ENCODE results near the gene SATB2.

SATB2 gene

GRCh38 chr2:199452260-199452990 lies 5.3 kb downstream of the SATB2 start:
- DNase-seq = no peak

- DNase-seq = no peak
Measured at GRCh38 chr2:199449956-199450355, 7.8 kb downstream of the SATB2 start.

DNA sequence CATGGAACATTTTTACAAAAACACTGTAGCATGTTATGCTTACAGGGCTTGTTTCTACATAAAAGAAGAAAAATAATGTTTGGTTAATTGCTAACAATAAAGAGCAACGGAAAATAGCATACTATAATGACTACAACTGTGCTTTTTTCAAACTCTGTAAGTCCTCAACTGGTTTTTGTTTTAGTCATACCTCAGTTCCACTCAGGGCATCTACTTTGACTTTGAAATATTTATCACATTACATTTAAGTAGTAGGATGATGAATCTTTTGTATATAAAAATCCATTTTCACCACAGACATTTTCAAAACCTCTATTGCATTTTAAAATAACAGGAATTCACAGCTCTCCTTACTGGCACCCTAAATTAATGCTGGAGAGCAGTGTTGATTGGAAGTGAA lies 8.3 kb downstream of the SATB2 start:
- no peak for DNase-seq

DNA sequence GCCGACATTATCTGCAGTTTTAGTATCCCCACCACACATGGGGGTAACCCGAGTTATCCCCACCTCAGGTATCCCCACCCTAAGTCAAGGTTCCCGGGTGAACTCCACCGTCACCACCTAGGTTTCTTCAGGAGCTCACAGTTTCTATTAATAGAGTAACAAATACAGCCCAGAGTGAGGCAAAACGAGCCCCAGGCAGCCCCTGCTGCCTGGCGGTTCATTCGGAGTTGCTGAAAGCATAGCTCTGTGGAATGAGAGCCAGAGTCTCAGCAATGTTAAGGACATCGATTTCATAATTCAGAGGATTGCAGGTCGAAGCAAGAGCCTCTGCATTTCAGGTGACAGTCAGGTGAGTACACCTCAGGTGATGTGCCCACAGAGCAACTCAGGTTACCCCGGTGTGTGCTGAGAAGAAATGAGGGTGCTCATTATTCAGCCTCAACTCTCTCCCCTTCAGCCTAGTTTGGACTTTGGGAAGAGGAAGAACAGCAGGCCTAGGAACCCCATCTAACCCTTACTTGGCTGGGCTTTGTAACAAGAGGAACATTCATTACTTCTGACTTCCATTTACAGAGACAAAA lies 10.7 kb downstream of the SATB2 start:
- DNase-seq = no peak

- no peak for DNase-seq
Measured at GRCh38 chr2:199444749-199445148, 13.0 kb downstream of the SATB2 start.

GRCh38 chr2:199443589-199444130 lies 14.1 kb downstream of the SATB2 start:
- DNase-seq = no peak

DNA sequence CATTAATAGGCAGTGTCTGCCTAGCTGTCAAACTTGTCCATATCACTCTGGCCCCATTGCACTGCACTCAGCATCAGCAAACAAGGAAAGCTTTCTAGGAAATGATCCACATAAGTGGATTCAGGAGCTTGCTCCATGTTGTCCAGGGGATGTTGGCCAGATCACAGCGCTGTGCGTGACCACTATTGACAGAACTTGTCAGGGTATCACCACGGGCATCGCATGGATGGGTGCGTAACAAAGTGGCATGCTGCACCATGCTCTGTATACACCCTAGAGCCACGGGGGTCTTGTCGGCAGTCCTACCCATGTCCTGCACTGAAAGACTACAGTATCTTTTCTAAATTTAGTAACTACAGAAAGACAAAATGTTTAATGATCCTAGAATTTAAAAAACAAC lies 15.6 kb downstream of the SATB2 start:
- DNase-seq = no peak

DNA sequence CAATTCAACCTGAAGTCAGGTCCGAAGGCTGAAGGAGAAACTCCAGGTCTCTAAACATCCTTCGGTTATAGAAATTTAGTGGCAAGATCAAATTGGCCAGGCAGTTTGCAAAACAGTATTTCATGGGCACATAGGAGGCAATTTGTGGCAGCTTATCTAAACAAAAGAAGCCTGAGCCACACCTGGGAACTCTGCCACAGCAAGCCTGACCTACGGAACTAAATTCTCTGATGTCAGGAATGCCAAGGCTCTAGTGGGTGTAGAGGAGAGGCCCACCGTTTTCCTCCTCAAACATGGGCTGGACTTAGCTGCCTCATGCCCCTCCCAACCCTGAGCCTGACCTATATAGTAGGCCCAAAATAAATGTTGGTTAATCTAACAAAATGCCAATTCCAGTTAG lies 16.0 kb downstream of the SATB2 start:
- DNase-seq = no peak

- no peak for DNase-seq
Measured at GRCh38 chr2:199440118-199440517, 17.6 kb downstream of the SATB2 start.

GRCh38 chr2:199439542-199439941 lies 18.2 kb downstream of the SATB2 start:
- DNase-seq = no peak

DNA sequence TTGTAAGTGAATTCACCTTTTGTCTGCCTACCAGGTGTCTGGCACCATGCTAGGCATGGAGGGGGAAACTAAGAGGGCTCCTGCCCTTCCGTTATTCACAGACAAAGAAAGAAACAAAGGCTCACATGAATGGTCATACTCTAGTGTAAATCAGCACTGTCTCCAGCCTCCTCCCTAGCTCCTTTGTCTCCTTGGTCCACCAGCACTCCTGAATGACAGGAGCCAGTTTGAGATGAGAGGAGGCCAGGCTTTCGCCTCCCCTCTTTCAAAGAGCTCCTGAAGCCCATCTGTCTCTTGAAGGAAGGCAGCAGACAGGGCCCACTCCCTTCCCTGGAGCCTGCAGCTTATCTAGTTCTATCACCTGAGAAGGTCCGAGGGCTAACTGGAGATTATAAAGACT lies 18.7 kb downstream of the SATB2 start:
- no peak for DNase-seq

- no peak for DNase-seq
Measured at GRCh38 chr2:199434555-199434954, 23.2 kb downstream of the SATB2 start.

- DNase-seq = no peak
Measured at GRCh38 chr2:199433204-199433832, 24.4 kb downstream of the SATB2 start.

GRCh38 chr2:199431746-199432213 lies 26.0 kb downstream of the SATB2 start:
- no peak for DNase-seq

GRCh38 chr2:199430214-199430613 lies 27.5 kb downstream of the SATB2 start:
- no peak for DNase-seq

- DNase-seq = no peak
Measured at GRCh38 chr2:199428291-199428690, 29.4 kb downstream of the SATB2 start.

DNA sequence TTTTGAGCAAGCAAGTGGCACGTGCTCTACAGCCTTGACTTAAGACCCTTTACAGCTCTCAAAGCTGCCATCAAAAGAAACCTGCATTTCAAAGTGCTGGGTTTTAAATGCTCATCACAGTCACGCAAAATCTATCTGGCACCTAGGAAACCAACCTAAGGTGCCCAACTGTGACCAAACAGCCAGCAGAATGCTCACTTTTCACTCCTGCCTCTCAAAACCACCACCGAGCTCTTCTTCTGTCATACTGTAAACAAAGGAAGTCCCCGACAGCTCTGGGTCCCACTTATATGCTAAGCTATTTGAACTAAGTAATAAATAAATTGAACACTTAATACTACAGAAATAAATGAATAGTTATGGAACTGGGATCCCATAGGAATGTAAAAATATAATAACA lies 33.6 kb downstream of the SATB2 start:
- no peak for DNase-seq

GRCh38 chr2:199419428-199419827 lies 38.3 kb downstream of the SATB2 start:
- DNase-seq = no peak

- DNase-seq = no peak
Measured at GRCh38 chr2:199414465-199414864, 43.3 kb downstream of the SATB2 start.

DNA sequence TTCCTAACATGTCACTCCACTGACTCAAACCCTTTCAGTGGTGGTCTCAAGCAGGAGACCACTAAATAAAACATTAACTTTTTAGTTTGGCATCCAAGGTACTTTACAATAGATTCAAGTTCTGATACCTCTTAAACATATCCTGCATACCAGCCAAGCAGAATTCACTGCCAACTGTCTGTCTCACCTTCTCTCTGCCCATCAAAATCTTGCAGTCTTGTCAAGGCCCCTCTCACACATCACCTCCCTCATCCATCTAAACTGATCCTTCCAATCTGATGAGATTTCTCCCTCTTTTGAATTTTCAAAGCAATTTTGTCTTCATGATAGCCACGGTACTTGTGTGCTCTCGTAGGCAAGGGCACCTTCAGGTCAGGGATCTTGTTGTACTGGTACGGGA lies 43.7 kb downstream of the SATB2 start:
- no peak for DNase-seq

DNA sequence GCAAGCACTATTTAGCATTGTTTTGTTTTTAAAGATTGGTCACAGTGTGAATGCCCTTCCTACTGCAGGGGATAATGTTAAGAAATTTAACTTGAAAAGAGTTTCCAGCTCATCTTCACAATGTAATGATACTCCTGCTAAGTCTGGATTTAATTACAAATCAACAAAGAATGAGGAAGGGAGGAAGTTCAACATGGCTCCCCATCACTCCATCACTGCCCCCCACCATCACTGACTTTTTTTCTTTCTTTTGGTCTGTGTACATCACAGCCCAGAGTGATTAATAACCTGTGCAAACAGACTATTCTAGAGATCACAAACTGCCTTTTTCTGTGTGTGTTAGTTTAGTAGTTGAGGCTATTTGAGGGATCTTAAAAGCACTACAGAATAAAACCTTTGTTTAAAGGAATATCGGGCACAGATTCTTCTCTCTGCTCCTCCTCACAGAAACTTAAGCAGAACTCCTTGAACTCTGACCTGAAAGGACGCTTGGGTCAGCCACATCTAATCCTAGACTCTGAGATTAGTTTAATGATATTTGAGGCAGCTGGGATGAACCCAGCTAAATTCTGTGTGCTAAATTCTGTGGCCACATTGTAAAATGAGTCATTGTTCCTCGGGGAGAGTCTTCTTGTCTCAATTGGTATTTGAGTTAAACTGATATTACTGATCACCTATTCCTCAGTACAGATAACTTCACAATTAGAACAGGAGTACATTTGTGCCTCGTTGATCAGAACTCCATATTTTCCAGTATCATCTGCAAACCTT lies 47.8 kb downstream of the SATB2 start:
- DNase-seq = no peak

- DNase-seq = no peak
Measured at GRCh38 chr2:199407421-199407820, 50.3 kb downstream of the SATB2 start.

DNA sequence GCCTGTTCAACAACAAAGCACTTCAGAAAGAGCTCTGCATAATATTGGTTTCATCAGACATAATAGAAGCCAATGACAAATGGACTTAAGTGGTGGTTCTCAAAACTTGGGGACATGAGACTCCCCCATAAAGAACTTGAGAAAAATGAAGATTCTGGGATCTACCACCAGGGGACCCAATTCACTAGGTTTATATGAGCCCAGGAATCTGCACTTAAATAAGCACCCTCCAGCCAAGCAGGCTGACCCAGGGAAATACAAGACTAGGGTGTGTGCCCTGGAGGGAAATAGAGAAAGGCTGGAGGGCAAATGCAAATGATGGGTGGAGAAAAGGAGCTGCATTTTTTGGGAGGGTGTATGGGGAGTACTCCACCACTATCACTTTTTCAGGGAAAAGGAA lies 52.5 kb downstream of the SATB2 start:
- peak; percentile 12 for DNase-seq
